RWPE1 (cell line): ENCODE results near the gene RASA3.
"Not testable (repeated sequence)": the region's sequence is repeated elsewhere in the genome, so short reads cannot be mapped to it uniquely, and the experiment has no call there.

Experiments used
- CTCF ChIA-PET: fragments of 350-600 bp; sonication (Branson Sonifier 250); formaldehyde crosslinking; extraction: SDS; loops from one replicate; lab custom pipeline; 2021; lab: Yijun Ruan, JAX
- POLR2A ChIA-PET: fragments of 400-600 bp; formaldehyde crosslinking; extraction: SDS; loops from one replicate; lab custom pipeline; 2020; ENCODE audit warnings: antibody characterized with exemption; ENCODE audit not compliant: low non-redundant PET; lab: Yijun Ruan, JAX
- DNase-seq: peaks from one replicate; pipeline ENCODE4 v3.0.0; 2012; ENCODE audit warnings: low spot score
- H3K27ac ChIP-seq: fragments of 450-650 bp; 2 replicates; pipeline ENCODE4 v1.5.1; 2017
- CTCF ChIP-seq: fragments of 450-650 bp; conservative IDR thresholded peaks from 2 replicates; pipeline ENCODE4 v1.5.1; 2017; ENCODE audit warnings: low read depth, mild to moderate bottlenecking

RASA3 gene

DNA sequence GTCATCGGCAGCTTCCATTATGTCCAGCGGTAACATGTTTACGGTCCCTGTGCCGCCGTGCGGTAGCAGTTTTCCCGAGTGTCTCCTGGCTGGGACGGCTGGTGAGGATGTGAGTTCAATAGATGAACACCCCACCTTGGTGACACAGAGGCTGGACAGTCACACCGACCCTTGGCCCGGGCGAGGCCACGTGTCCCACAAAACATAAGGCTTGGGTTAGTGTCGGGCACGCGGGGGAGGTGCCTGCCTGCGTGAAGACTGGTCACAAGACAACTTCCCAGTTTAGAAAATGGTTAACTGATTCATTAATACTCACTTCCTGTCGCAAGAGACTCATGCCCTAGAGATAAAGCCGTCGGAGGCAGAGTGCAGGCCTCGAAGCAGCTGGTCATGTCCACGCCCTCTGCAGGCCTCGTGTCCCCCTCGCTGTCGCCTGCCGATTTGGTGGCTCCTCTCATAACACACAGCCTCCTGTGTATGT, 17.2 kb downstream of the RASA3 start:
- DNase-seq = peak; percentile 45
- ChIA-PET POLR2A (no interaction called here), CTCF (no interaction called here)
- no peak for TF ChIP-seq CTCF
- peak overlapping the region; percentile 79 for H3K27ac ChIP-seq

DNA sequence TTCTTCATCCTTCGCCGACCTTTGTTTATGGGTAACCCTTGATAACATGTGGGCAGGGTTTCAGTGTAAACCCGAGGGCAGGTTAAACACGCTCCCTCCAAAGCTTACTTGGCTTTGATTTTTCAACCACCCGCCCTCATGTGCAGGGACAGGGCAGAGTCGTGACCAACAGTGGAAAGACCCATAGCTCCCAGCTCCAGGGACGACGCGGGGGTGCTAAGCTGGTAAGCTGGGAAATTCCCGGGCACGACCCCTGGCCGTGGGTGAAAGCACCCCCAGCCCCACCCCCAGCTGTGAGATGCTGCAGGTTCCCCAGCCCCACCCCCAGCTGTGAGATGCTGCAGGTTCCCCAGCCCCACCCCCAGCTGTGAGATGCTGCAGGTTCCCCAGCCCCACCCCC, 17.8 kb downstream of the RASA3 start:
- CTCF ChIA-PET, DNase-seq: not testable (repeated sequence)
- POLR2A ChIA-PET = interaction anchor here (0.5 kb wide), 1 partner anchor 620 kb away, joined by 5 read pairs; no protein-coding TSS in a partner anchor
- H3K27ac ChIP-seq = peak overlapping the region; percentile 79

GRCh38 chr13:114114006-114114640, 18.3 kb downstream of the RASA3 start:
- TF ChIP-seq CTCF = no peak
- ChIA-PET CTCF (no interaction called here), POLR2A (interaction anchor here (0.5 kb wide), 1 partner anchor 619 kb away, joined by 5 read pairs; no protein-coding TSS in a partner anchor)
- no peak for DNase-seq
- no peak overlapping the region for H3K27ac ChIP-seq

GRCh38 chr13:114113395-114113794, 19.0 kb downstream of the RASA3 start:
- DNase-seq, POLR2A ChIA-PET, CTCF ChIA-PET: not testable (repeated sequence)
- peak overlapping the region; percentile 43 for H3K27ac ChIP-seq

- peak overlapping the region; percentile 43 for H3K27ac ChIP-seq
- ChIA-PET CTCF (no interaction called here), POLR2A (no interaction called here)
- no peak for DNase-seq
- TF ChIP-seq CTCF = no peak
Observed at GRCh38 chr13:114112826-114113322, 19.5 kb downstream of the RASA3 start.

DNA sequence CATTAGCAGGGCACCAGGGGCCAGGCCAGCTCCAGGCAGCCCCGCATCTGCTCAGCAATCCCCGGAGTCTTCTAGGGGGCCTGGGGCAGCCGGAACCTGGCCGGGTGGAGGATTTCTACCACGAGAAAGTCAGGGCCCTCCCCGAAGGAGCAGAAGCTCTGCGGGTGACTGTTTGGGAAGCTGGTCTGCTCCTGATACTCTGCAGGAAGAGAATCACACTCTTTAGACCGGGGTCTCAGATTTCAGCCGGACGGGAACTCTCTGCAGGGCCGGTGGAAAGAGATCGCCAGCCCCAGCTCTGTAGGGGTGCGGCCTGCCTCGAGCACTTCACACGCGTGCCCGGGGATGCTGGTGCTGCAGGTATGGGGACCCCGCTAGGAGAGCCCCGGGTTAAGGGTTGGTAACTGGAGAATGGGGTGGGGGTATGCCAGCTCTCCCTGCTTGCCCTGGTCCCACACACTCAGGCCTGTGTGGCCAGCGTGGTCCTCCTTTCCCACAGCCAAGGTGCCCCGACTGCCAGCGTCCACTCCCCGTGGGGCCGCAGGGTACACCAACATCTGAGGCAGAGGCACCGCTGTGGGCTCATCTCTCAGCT, 20.1 kb downstream of the RASA3 start:
- no peak for DNase-seq
- ChIA-PET POLR2A (no interaction called here), CTCF (no interaction called here)
- H3K27ac ChIP-seq = peak overlapping the region; percentile 43
- TF ChIP-seq CTCF = no peak

DNA sequence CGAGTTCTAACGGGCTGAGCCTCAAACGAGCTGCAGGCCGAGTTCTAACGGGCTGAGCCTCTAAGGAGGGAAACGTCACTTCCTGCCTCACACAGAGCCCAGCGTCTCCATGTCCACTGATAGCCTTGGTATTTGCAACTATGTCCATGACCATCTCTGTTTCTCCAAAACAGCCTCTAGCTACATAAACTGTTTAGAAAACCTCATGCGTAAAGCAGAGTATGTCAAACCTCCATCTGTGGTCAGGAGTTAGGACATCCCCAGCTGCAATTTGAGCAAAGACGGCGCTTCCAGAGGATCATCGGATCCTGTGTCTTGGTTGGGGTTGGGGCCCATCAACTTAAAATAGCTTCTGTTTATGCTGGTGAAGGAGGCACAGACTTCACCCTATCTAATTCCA, 20.8 kb downstream of the RASA3 start:
- H3K27ac ChIP-seq = peak overlapping the region; percentile 43
- CTCF ChIA-PET = interaction anchor here (0.6 kb wide), 1 partner anchor 18 kb away, joined by 3 read pairs; no protein-coding TSS in a partner anchor
- TF ChIP-seq CTCF = no peak
- DNase-seq = no peak
- POLR2A ChIA-PET = no interaction called here

DNA sequence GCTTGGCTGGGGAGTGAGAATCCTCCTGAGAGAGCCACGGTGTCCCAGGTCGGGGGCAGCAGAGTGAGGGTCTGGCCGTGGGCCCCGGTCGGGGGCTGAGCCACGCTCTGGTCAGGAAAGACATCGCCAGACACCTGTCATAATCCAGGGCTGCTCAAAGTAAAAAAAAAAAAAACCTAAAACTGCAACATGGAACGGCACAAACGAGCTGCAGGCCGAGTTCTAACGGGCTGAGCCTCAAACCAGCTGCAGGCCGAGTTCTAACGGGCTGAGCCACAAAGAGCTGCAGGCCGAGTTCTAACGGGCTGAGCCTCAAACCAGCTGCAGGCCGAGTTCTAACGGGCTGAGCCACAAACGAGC, 21.6 kb downstream of the RASA3 start:
- CTCF ChIA-PET = interaction anchor here (0.6 kb wide), 3 partner anchors 17 to 115 kb away, joined by 3 to 4 read pairs (median 3); no protein-coding TSS in a partner anchor
- DNase-seq, POLR2A ChIA-PET: not testable (repeated sequence)
- peak overlapping the region; percentile 38 for H3K27ac ChIP-seq
